WTC11 (cell line): ENCODE data around the gene ENHO. TPM values are rescaled to one million over a fixed set of nuclear protein-coding genes. Genes with fewer than 3 reads are reported as not detected.
A peak's percentile ranks its signal among the peaks of the same experiment; 100 is the strongest.

ENCODE experiments used
- ATAC-seq: fragments of 200-7000 bp; cut with Tn5 transposase; 2 replicates; pipeline ENCODE4 v1.10.0; 2021; ENCODE audit warnings: mild to moderate bottlenecking, moderate library complexity
- CTCF ChIA-PET: fragments of 300-600 bp; sonication (Branson Sonifier 250); formaldehyde crosslinking; loops from one replicate; lab custom pipeline; 2021; ENCODE audit warnings: antibody characterized with exemption; lab: Charles Lee
- POLR2A ChIA-PET: fragments of 350-600 bp; sonication (Branson Sonifier 250); formaldehyde crosslinking; loops from one replicate; lab custom pipeline; 2021; ENCODE audit warnings: antibody characterized with exemption; lab: Charles Lee
- DNase-seq: peaks from one replicate; pipeline ENCODE4 v3.0.0; 2021; ENCODE audit warnings: low spot score
- H3K27ac Mint-ChIP-seq: 2 replicates; pipeline ENCODE4 v1.8.0; 2021; ENCODE audit warnings: mixed read lengths
- H3K27me3 Mint-ChIP-seq: 2 replicates; pipeline ENCODE4 v1.8.0; 2021; ENCODE audit warnings: low read depth, mild to moderate bottlenecking, moderate library complexity, mixed read lengths
- H3K36me3 Mint-ChIP-seq: 2 replicates; pipeline ENCODE4 v1.8.0; 2021; ENCODE audit warnings: mixed read lengths
- H3K4me1 Mint-ChIP-seq: 2 replicates; pipeline ENCODE4 v1.8.0; 2022; ENCODE audit warnings: mixed read lengths
- H3K4me3 Mint-ChIP-seq: 2 replicates; pipeline ENCODE4 v1.8.0; 2021; ENCODE audit warnings: mild to moderate bottlenecking, moderate library complexity, mixed read lengths
- H3K9me3 Mint-ChIP-seq: 2 replicates; pipeline ENCODE4 v1.8.0; 2021; ENCODE audit warnings: mixed read lengths
- CBFB ChIP-seq: sonication (generic); formaldehyde crosslinking; IDR thresholded peaks from 2 replicates; pipeline ENCODE4 v1.8.1; 2022; ENCODE audit warnings: mild to moderate bottlenecking, low read depth, missing genetic modification reagents
- CREM ChIP-seq: sonication (generic); formaldehyde crosslinking; IDR thresholded peaks from 2 replicates; pipeline ENCODE4 v1.8.1; 2022; ENCODE audit warnings: mild to moderate bottlenecking, missing genetic modification reagents, moderate library complexity
- ELF4 ChIP-seq: sonication (generic); formaldehyde crosslinking; IDR thresholded peaks from 2 replicates; pipeline ENCODE4 v1.8.1; 2022; ENCODE audit warnings: low read depth, mild to moderate bottlenecking, moderate library complexity, missing genetic modification reagents
- ETV6 ChIP-seq: sonication (generic); formaldehyde crosslinking; IDR thresholded peaks from 2 replicates; pipeline ENCODE4 v1.8.1; 2022; ENCODE audit warnings: mild to moderate bottlenecking, missing genetic modification reagents
- FOXP4 ChIP-seq: sonication (generic); formaldehyde crosslinking; IDR thresholded peaks from 2 replicates; pipeline ENCODE4 v1.8.0; 2022; ENCODE audit warnings: mild to moderate bottlenecking, missing genetic modification reagents
- JUN ChIP-seq: sonication (generic); formaldehyde crosslinking; IDR thresholded peaks from 2 replicates; pipeline ENCODE4 v1.8.0; 2023; ENCODE audit warnings: mild to moderate bottlenecking, missing genetic modification reagents
- KAT7 ChIP-seq: sonication (generic); formaldehyde crosslinking; IDR thresholded peaks from 2 replicates; pipeline ENCODE4 v1.8.1; 2023; ENCODE audit warnings: missing genetic modification reagents, mild to moderate bottlenecking, borderline replicate concordance
- MYBL2 ChIP-seq: sonication (generic); formaldehyde crosslinking; IDR thresholded peaks from 2 replicates; pipeline ENCODE4 v1.8.1; 2023; ENCODE audit warnings: mild to moderate bottlenecking, moderate library complexity, missing genetic modification reagents
- NFE2L1 ChIP-seq: sonication (generic); formaldehyde crosslinking; IDR thresholded peaks from 2 replicates; pipeline ENCODE4 v1.8.1; 2023; ENCODE audit warnings: missing genetic modification reagents
- OVOL2 ChIP-seq: fragments of 250-450 bp; sonication (Bioruptor Pico); IDR thresholded peaks from 2 replicates; pipeline ENCODE4 v1.9.0; 2021; ENCODE audit warnings: mild to moderate bottlenecking, borderline replicate concordance
- SMAD4 ChIP-seq: sonication (generic); formaldehyde crosslinking; IDR thresholded peaks from 2 replicates; pipeline ENCODE4 v1.8.0; 2022; ENCODE audit warnings: mild to moderate bottlenecking, missing genetic modification reagents
- SOX15 ChIP-seq: fragments of 250-450 bp; sonication (Bioruptor Pico); IDR thresholded peaks from 2 replicates; pipeline ENCODE4 v1.9.0; 2021; ENCODE audit warnings: mild to moderate bottlenecking
- TEAD1 ChIP-seq: sonication (generic); formaldehyde crosslinking; IDR thresholded peaks from 2 replicates; pipeline ENCODE4 v1.8.0; 2022; ENCODE audit warnings: mild to moderate bottlenecking, missing genetic modification reagents
- TEAD4 ChIP-seq: sonication (generic); formaldehyde crosslinking; IDR thresholded peaks from 2 replicates; pipeline ENCODE4 v1.8.0; 2022; ENCODE audit warnings: mild to moderate bottlenecking, missing genetic modification reagents
- TP53 ChIP-seq: sonication (generic); formaldehyde crosslinking; IDR thresholded peaks from 2 replicates; pipeline ENCODE4 v1.8.1; 2023; ENCODE audit warnings: mild to moderate bottlenecking, missing genetic modification reagents
- USF2 ChIP-seq: sonication (generic); formaldehyde crosslinking; IDR thresholded peaks from 2 replicates; pipeline ENCODE4 v1.8.1; 2023; ENCODE audit warnings: mild to moderate bottlenecking, missing genetic modification reagents, moderate library complexity
- ZBTB43 ChIP-seq: sonication (generic); formaldehyde crosslinking; IDR thresholded peaks from 2 replicates; pipeline ENCODE4 v1.8.1; 2023; ENCODE audit warnings: mild to moderate bottlenecking, missing genetic modification reagents
- ZNF317 ChIP-seq: sonication (generic); formaldehyde crosslinking; IDR thresholded peaks from 2 replicates; pipeline ENCODE4 v1.8.1; 2023; ENCODE audit warnings: low read depth, mild to moderate bottlenecking, moderate library complexity, missing genetic modification reagents, borderline replicate concordance
- ZNF423 ChIP-seq: fragments of 250-450 bp; sonication (Bioruptor Pico); IDR thresholded peaks from 2 replicates; pipeline ENCODE4 v2.1.2; 2022; ENCODE audit warnings: mild to moderate bottlenecking, moderate library complexity
- ZNF512 ChIP-seq: sonication (generic); formaldehyde crosslinking; IDR thresholded peaks from 2 replicates; pipeline ENCODE4 v1.8.1; 2022; ENCODE audit warnings: missing genetic modification reagents, borderline replicate concordance
- ZNF671 ChIP-seq: fragments of 250-450 bp; sonication (Bioruptor Pico); IDR thresholded peaks from 2 replicates; pipeline ENCODE4 v1.8.0; 2021; ENCODE audit warnings: mild to moderate bottlenecking
- ZSCAN18 ChIP-seq: fragments of 250-450 bp; sonication (Bioruptor Pico); IDR thresholded peaks from 2 replicates; pipeline ENCODE4 v2.1.2; 2022; ENCODE audit warnings: mild to moderate bottlenecking, moderate library complexity
- total RNA-seq: library from RNA; stranded (reverse); gene quantifications from 3 replicates; pipeline ENCODE4 v1.2.3, GENCODE V29; 2021

ENHO gene
- total RNA-seq, 1 experiment from 2014 or later, result 28.3 TPM

- ChIA-PET POLR2A (no interaction called here), CTCF (interaction anchor here (1.0 to 3.3 kb wide), 4 partner anchors 9 to 90 kb away, joined by 4 to 19 read pairs (median 8); no protein-coding TSS in a partner anchor)
Observed at GRCh38 chr9:34493972-34494535, 28.7 kb downstream of the ENHO start.

More at GRCh38 chr9:34493972-34494535, 28.7 kb downstream of the ENHO start:
- no peaks in the 10 kb centered on the region for H3K9me3 Mint-ChIP-seq
- no peak overlapping the region for H3K27ac Mint-ChIP-seq
- ATAC-seq, result peak; percentile 76
- DNase-seq, result peak; percentile 78
- H3K4me3 Mint-ChIP-seq, result no peak overlapping the region
- no peaks in the 10 kb centered on the region for H3K36me3 Mint-ChIP-seq
- TF ChIP-seq ZNF317 (CRISPR knock-in tag), result 0 out of 2 replicates have a peak, but pooled peaks have one; percentile 12
- no peak for TF ChIP-seq KAT7 (CRISPR knock-in tag)
- TF ChIP-seq OVOL2 (CRISPR knock-in tag), result no peak
- TF ChIP-seq ETV6 (CRISPR knock-in tag), result 0 out of 2 replicates have a peak, but pooled peaks have one; percentile 32
- 0 out of 2 replicates have a peak, but pooled peaks have one; percentile 32 for TF ChIP-seq ZNF512
- no peak for TF ChIP-seq USF2 (CRISPR knock-in tag)
- TF ChIP-seq SOX15 (CRISPR knock-in tag), result no peak
- TF ChIP-seq ZBTB43 (CRISPR knock-in tag), result 0 out of 2 replicates have a peak, but pooled peaks have one; percentile 25
- no peak for TF ChIP-seq ELF4
- TF ChIP-seq TEAD1, result 0 out of 2 replicates have a peak, but pooled peaks have one; percentile 40
- TF ChIP-seq SMAD4, result 0 out of 2 replicates have a peak, but pooled peaks have one; percentile 34
- peak; percentile 56; the same call in 1 of the 2 replicates for TF ChIP-seq MYBL2
- TF ChIP-seq CBFB (CRISPR knock-in tag), result no peak
- 0 out of 2 replicates have a peak, but pooled peaks have one; percentile 43 for TF ChIP-seq TEAD4 (CRISPR knock-in tag)
- TF ChIP-seq ZNF671, result no peak
- no peak for TF ChIP-seq FOXP4 (CRISPR knock-in tag)
- TF ChIP-seq ZSCAN18 (CRISPR knock-in tag), result no peak
- no peak for TF ChIP-seq ZNF423 (CRISPR knock-in tag)
- TF ChIP-seq CREM (CRISPR knock-in tag), result 0 out of 2 replicates have a peak, but pooled peaks have one; percentile 32
- peak; percentile 36; the same call in 1 of the 2 replicates for TF ChIP-seq TP53
- TF ChIP-seq JUN (CRISPR knock-in tag), result peak; percentile 84; the same call in 1 of the 2 replicates
- TF ChIP-seq NFE2L1 (CRISPR knock-in tag), result peak; percentile 70; the same call in 1 of the 2 replicates
- H3K27me3 Mint-ChIP-seq, result no peaks in the 10 kb centered on the region
- H3K4me1 Mint-ChIP-seq, result peaks cover 4% of the 10 kb centered on the region; the same call in 1 of the 2 replicates
